ENCODE data around the gene CSTPP1.

GRCh38 chr11:46900091-46900746, 36.3 kb upstream of the CSTPP1 start:
- TF ChIP-seq EZH2 (IDR thresholded peaks at IDR 0.05; ENCODE audit: low read length) (no peak), CTCF (optimal IDR thresholded peaks at IDR 0.05 in 1 of 3, IDR thresholded peaks at IDR 0.05 in 1 of 3, conservative IDR thresholded peaks at IDR 0.05 in 1 of 3; ENCODE audit: extremely low read depth in 1 of 3, insufficient read depth in 2 of 3, low read length in 3 of 3) (no peak)
